ENCODE results near the gene TPRG1. TPM values are rescaled to one million over a fixed set of nuclear protein-coding genes. Genes with fewer than 3 reads are reported as not detected.

The TPRG1 gene
- total and polyA plus RNA-seq, 2 of the 4 experiments (the other 2 are of a cell fraction) = 0.17 TPM; not detected in 1

DNA sequence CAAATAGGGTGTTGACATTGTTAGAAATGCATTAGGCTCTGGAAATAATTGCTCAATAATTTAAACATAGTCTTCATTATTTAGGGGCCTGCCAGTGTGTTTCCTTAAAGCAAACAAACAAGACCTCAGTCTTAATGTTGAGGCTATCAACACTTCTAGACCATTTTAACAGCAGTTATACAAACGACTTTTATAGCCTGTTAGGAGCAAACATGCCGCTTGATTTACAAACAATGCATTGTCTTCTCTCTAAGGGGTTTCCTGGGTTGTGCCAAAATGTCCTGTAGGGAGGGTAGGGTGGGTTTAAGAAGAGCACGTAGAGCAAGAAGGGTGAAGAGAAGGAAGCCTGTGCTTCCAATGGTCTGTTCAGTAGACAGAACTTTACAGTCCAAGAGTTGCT lies 53.7 kb downstream of the TPRG1 start:
- Histone ChIP-seq H3K27ac (ENCODE audit: insufficient read depth, low read length) (no peak overlapping the region), H2BK120ac (ENCODE audit: low read depth, low read length) (no peak overlapping the region), H3K9me1 (ENCODE audit: insufficient read depth, low read length) (no peaks in the 10 kb centered on the region; the same call in 1 of the 2 replicates), H3K56ac (ENCODE audit: extremely low read depth, insufficient read depth, low read length) (no peak overlapping the region), H2AK9ac (replicated peaks; ENCODE audit: low read depth, low read length, poor library complexity) (no peak overlapping the region), H3K9me3 (ENCODE audit: control insufficient read depth, insufficient read depth, low read length) (no peaks in the 10 kb centered on the region), H3K23ac (ENCODE audit: low read depth, low read length) (no peak overlapping the region), H2BK20ac (ENCODE audit: low read depth, low read length) (no peak overlapping the region), H3K4me3 (ENCODE audit: insufficient read depth, low read depth, low read length) (no peak overlapping the region), H3K79me1 (ENCODE audit: low read depth in 1 of 2, low read length in 2 of 2) (no peaks in the 10 kb centered on the region), H2BK15ac (ENCODE audit: low read depth, low read length) (no peak overlapping the region), H4K5ac (ENCODE audit: low read depth, low read length) (no peak overlapping the region), H4K8ac (ENCODE audit: low read depth in 2 of 2, low read length in 2 of 2) (no peak overlapping the region), H3K4ac (ENCODE audit: low read depth, low read length) (no peak overlapping the region), H3K4me2 (ENCODE audit: low read depth, low read length) (no peak overlapping the region), H2BK5ac (ENCODE audit: low read depth, low read length, poor library complexity, severe bottlenecking) (no peak overlapping the region), H4K91ac (ENCODE audit: insufficient read depth, low read depth, low read length) (no peak overlapping the region), H3K4me1 (ENCODE audit: control insufficient read depth, insufficient read depth, low read length) (no peaks in the 10 kb centered on the region), H3K9ac (ENCODE audit: low read depth, low read length) (no peak overlapping the region), H3K36me3 (ENCODE audit: control insufficient read depth, insufficient read depth, low read length) (no peaks in the 10 kb centered on the region), H3K14ac (replicated peaks; ENCODE audit: low read depth, low read length) (no peak overlapping the region), H3K27me3 (ENCODE audit: control insufficient read depth, insufficient read depth, low read length) (peaks cover 7% of the 10 kb centered on the region; the same call in 1 of the 2 replicates), H2AK5ac (ENCODE audit: low read depth, low read length) (no peak overlapping the region), H3K18ac (ENCODE audit: low read depth, low read length) (no peak overlapping the region), H2AFZ (replicated peaks; ENCODE audit: low read length, poor library complexity) (no peak overlapping the region), H4K20me1 (ENCODE audit: insufficient read depth, low read length) (no peaks in the 10 kb centered on the region)
- WGBS, 2 experiments (ENCODE audit: extremely low coverage in 2 of 2, insufficient read length in 1 of 2) = no CpG with 5 or more reads among the region's 3 CpGs
- POLR2A ChIA-PET (ENCODE audit: unreplicated experiment) = no interaction called here
- CTCF ChIA-PET = interaction anchor here (0.6 kb wide), 1 partner anchor 79 kb away, joined by 7 read pairs; no protein-coding TSS in a partner anchor
- ATAC-seq (ENCODE audit: low read depth) (no peak), DNase-seq (no peak)
- intact Hi-C loops (cut with micrococcal nuclease) = loop anchor here (10.0 kb wide), 1 partner anchor 241 kb away; no protein-coding TSS in a partner anchor
- no TSS peak for BruUV-seq (replicated peaks)
- TF ChIP-seq MAFK (IDR thresholded peaks at IDR 0.05; ENCODE audit: low read depth, low read length) (no peak), NFE2L2 (IDR thresholded peaks at IDR 0.05; ENCODE audit: low read depth, low read length) (no peak), RAD21 (IDR thresholded peaks at IDR 0.05; ENCODE audit: low read length) (no peak), SMC3 (IDR thresholded peaks at IDR 0.05; ENCODE audit: low read depth, low read length) (no peak), CEBPB (IDR thresholded peaks at IDR 0.05; ENCODE audit: low read depth, low read length) (no peak), RFX5 (IDR thresholded peaks at IDR 0.05; ENCODE audit: low read depth, low read length) (no peak), MXI1 (IDR thresholded peaks at IDR 0.05; ENCODE audit: borderline replicate concordance, low read depth, low read length) (no peak), FOS (IDR thresholded peaks at IDR 0.05; ENCODE audit: low read depth, low read length) (no peak), POLR2A (IDR thresholded peaks at IDR 0.05; ENCODE audit: low read depth, low read length) (no peak), CHD1 (IDR thresholded peaks at IDR 0.05; ENCODE audit: low read depth, low read length) (no peak), BHLHE40 (IDR thresholded peaks at IDR 0.05; ENCODE audit: low read depth, low read length) (no peak), MAZ (IDR thresholded peaks at IDR 0.05; ENCODE audit: borderline replicate concordance, low read depth, low read length) (no peak)
- TF ChIP-seq, protein P1, sequence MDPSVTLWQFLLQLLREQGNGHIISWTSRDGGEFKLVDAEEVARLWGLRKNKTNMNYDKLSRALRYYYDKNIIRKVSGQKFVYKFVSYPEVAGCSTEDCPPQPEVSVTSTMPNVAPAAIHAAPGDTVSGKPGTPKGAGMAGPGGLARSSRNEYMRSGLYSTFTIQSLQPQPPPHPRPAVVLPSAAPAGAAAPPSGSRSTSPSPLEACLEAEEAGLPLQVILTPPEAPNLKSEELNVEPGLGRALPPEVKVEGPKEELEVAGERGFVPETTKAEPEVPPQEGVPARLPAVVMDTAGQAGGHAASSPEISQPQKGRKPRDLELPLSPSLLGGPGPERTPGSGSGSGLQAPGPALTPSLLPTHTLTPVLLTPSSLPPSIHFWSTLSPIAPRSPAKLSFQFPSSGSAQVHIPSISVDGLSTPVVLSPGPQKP (IDR thresholded peaks at IDR 0.05; ENCODE audit: borderline replicate concordance, low read depth, low read length) = no peak
- TF ChIP-seq, protein P2, sequence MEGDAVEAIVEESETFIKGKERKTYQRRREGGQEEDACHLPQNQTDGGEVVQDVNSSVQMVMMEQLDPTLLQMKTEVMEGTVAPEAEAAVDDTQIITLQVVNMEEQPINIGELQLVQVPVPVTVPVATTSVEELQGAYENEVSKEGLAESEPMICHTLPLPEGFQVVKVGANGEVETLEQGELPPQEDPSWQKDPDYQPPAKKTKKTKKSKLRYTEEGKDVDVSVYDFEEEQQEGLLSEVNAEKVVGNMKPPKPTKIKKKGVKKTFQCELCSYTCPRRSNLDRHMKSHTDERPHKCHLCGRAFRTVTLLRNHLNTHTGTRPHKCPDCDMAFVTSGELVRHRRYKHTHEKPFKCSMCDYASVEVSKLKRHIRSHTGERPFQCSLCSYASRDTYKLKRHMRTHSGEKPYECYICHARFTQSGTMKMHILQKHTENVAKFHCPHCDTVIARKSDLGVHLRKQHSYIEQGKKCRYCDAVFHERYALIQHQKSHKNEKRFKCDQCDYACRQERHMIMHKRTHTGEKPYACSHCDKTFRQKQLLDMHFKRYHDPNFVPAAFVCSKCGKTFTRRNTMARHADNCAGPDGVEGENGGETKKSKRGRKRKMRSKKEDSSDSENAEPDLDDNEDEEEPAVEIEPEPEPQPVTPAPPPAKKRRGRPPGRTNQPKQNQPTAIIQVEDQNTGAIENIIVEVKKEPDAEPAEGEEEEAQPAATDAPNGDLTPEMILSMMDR (conservative IDR thresholded peaks at IDR 0.05; ENCODE audit: low read depth, low read length) = no peak
- in situ Hi-C loops (cut with MboI; ENCODE audit: low sequenced_read_pairs) = loop anchor here (25.0 kb wide), 1 partner anchor 1513 kb away; the partner anchor contains the start of gene RTP2
- dilution Hi-C loops (cut with HindIII; ENCODE audit: low sequenced_read_pairs, unreplicated experiment) = no loop called here
